Keratinocyte (primary cell): ENCODE results near the gene RASEF. TPM values are rescaled to one million over a fixed set of nuclear protein-coding genes. Genes with fewer than 3 reads are reported as not detected.

Experiments
- DNase-seq: peaks from one replicate; pipeline ENCODE4 v3.0.0-alpha.2; 2011; ENCODE audit warnings: low read depth, missing footprints, low spot score
- FAIRE-seq: peaks from 2 replicates; lab custom pipeline; 2011; peaks lifted over from hg19 to GRCh38; lab: Jason Lieb, UNC
- H2AFZ ChIP-seq: 2 replicates; pipeline ENCODE4 v1.6.0; 2012; ENCODE audit warnings: low read length, control low read depth, inconsistent platforms; ENCODE audit not compliant: control insufficient read depth
- H3K27ac ChIP-seq: 2 replicates; pipeline ENCODE4 v1.5.1; 2011; ENCODE audit warnings: low read length; ENCODE audit not compliant: control insufficient read depth, insufficient read depth
- H3K27me3 ChIP-seq: 3 replicates; pipeline ENCODE4 v1.6.0; 2011; ENCODE audit warnings: low read length; ENCODE audit not compliant: control insufficient read depth, insufficient read depth; ENCODE audit errors: extremely low read depth
- H3K36me3 ChIP-seq, 2 experiments: 2 replicates in 1 of 2; 3 replicates in 1 of 2; pipeline ENCODE4 v1.5.1; 2011; ENCODE audit warnings: low read length in 2 of 2, mild to moderate bottlenecking in 1 of 2; ENCODE audit not compliant: control insufficient read depth in 2 of 2, insufficient read depth in 2 of 2; ENCODE audit errors: extremely low read depth in 1 of 2
- H3K4me1 ChIP-seq: 3 replicates; pipeline ENCODE4 v1.5.1; 2011; ENCODE audit warnings: low read length; ENCODE audit not compliant: control insufficient read depth, insufficient read depth; ENCODE audit errors: extremely low read depth
- H3K4me2 ChIP-seq: 3 replicates; pipeline ENCODE4 v1.6.0; 2011; ENCODE audit warnings: low read depth, low read length; ENCODE audit not compliant: control insufficient read depth, insufficient read depth; ENCODE audit errors: extremely low read depth
- H3K4me3 ChIP-seq, 3 experiments: fragments of 200-600 bp in 1 of 3; sonication (generic) in 1 of 3; 2 replicates in 2 of 3; 3 replicates in 1 of 3; pipeline ENCODE4 v1.5.1; 2011 to 2016; ENCODE audit warnings: low read length in 3 of 3, mild to moderate bottlenecking in 3 of 3, control low read depth in 2 of 3, inconsistent platforms in 1 of 3, low read depth in 1 of 3, mixed read lengths in 1 of 3, mixed run types in 1 of 3, moderate library complexity in 1 of 3; ENCODE audit not compliant: control insufficient read depth in 2 of 3, insufficient read depth in 2 of 3; ENCODE audit errors: extremely low read depth in 1 of 3
- H3K79me2 ChIP-seq: 2 replicates; pipeline ENCODE4 v1.6.0; 2012; ENCODE audit warnings: low read length; ENCODE audit not compliant: control insufficient read depth, insufficient read depth
- H3K9ac ChIP-seq: 3 replicates; pipeline ENCODE4 v1.6.0; 2011; ENCODE audit warnings: low read length; ENCODE audit not compliant: control insufficient read depth, insufficient read depth; ENCODE audit errors: extremely low read depth
- H3K9me1 ChIP-seq: 3 replicates; pipeline ENCODE4 v1.6.0; 2011; ENCODE audit warnings: low read length; ENCODE audit not compliant: control insufficient read depth, insufficient read depth; ENCODE audit errors: extremely low read depth
- H3K9me3 ChIP-seq: 2 replicates; pipeline ENCODE4 v1.5.1; 2012; ENCODE audit warnings: low read depth, low read length; ENCODE audit not compliant: control insufficient read depth
- H4K20me1 ChIP-seq: 3 replicates; pipeline ENCODE4 v1.6.0; 2011; ENCODE audit warnings: low read length; ENCODE audit not compliant: control insufficient read depth, insufficient read depth; ENCODE audit errors: extremely low read depth
- EZH2 ChIP-seq: IDR thresholded peaks from one replicate; pipeline ENCODE4 v1.6.1; 2012; ENCODE audit warnings: inconsistent platforms, mild to moderate bottlenecking, low read length, moderate library complexity
- dilution Hi-C: fragments of 300-500 bp; cut with MboI; formaldehyde crosslinking; loops from one replicate; pipeline ENCODE4 v1.7.0; 2020; ENCODE audit warnings: low sequenced_read_pairs; ENCODE audit not compliant: extremely low pct_ligation_motif_present
- polyA plus RNA-seq, 5 experiments: library from polyadenylated mRNA; depleted of rRNA in 3 of 5; stranded (reverse) in 3 of 5; stranded (forward) in 1 of 5; unstranded in 1 of 5; fragments of >200 nt; gene quantifications; 1 replicate in 1 of 5; 2 replicates in 3 of 5; 3 replicates in 1 of 5; pipeline versions ENCODE4 v1.2.1 to v1.2.3, GENCODE V29; 2011 to 2012; ENCODE audit warnings: missing spikeins in 2 of 5, low read depth in 1 of 5, low replicate concordance in 1 of 5
- TF ChIP-seq, protein P1 (sequence below), 3 experiments: IDR thresholded peaks in 1 of 3; conservative IDR thresholded peaks in 1 of 3; optimal IDR thresholded peaks in 1 of 3; 2 replicates in 2 of 3; 3 replicates in 1 of 3; pipeline versions ENCODE3 to v1.5.1; 2011; ENCODE audit warnings: low read length in 3 of 3, mild to moderate bottlenecking in 3 of 3, moderate library complexity in 2 of 3, control low read depth in 1 of 3, inconsistent platforms in 1 of 3; ENCODE audit not compliant: insufficient read depth in 2 of 3; ENCODE audit errors: extremely low read depth in 1 of 3

RASEF gene
- polyA plus RNA-seq, 1 donor (not counting 4 experiments of a cell fraction or from before 2014, with no cell fraction given), result 0.28 TPM

DNA sequence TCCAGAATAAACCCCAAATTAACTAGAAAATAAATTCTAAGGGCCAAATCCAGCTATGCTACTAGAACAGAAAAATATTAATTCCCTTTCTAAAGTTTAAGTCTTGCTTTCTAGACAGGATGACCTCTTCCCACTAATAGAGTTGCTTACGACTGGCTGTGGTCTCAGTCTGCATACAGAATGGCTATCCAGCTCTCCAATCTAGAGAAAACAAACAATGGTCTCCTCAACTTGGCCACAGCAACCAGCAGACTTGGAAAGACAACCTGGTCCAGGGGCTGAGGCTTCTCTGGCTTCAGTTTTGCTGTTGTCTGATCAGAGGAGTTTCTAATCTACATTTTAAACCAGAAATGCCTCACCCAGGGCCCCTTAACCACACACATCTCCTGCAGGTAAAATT is 28.9 kb downstream of the RASEF start:
- DNase-seq, result no peak
- H3K27ac ChIP-seq, result no peak overlapping the region
- dilution Hi-C loops, result no loop called here
- H3K4me2 ChIP-seq, result peak overlapping the region; percentile 17
- H2AFZ ChIP-seq, result peak overlapping the region; percentile 38
- H3K9ac ChIP-seq, result no peak overlapping the region
- no peaks in the 10 kb centered on the region for H3K9me3 ChIP-seq
- TF ChIP-seq EZH2, result no peak
- TF ChIP-seq, protein P1, sequence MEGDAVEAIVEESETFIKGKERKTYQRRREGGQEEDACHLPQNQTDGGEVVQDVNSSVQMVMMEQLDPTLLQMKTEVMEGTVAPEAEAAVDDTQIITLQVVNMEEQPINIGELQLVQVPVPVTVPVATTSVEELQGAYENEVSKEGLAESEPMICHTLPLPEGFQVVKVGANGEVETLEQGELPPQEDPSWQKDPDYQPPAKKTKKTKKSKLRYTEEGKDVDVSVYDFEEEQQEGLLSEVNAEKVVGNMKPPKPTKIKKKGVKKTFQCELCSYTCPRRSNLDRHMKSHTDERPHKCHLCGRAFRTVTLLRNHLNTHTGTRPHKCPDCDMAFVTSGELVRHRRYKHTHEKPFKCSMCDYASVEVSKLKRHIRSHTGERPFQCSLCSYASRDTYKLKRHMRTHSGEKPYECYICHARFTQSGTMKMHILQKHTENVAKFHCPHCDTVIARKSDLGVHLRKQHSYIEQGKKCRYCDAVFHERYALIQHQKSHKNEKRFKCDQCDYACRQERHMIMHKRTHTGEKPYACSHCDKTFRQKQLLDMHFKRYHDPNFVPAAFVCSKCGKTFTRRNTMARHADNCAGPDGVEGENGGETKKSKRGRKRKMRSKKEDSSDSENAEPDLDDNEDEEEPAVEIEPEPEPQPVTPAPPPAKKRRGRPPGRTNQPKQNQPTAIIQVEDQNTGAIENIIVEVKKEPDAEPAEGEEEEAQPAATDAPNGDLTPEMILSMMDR (optimal IDR thresholded peaks at IDR 0.05 in 1 of 3, IDR thresholded peaks at IDR 0.05 in 1 of 3, conservative IDR thresholded peaks at IDR 0.05 in 1 of 3; ENCODE audit: extremely low read depth in 1 of 3, insufficient read depth in 2 of 3, low read length in 3 of 3), result no peak
- no peaks in the 10 kb centered on the region for H3K79me2 ChIP-seq
- no peak overlapping the region for H3K4me3 ChIP-seq
- no peaks in the 10 kb centered on the region for H3K9me1 ChIP-seq
- H4K20me1 ChIP-seq, result no peaks in the 10 kb centered on the region
- H3K36me3 ChIP-seq, result no peaks in the 10 kb centered on the region
- FAIRE-seq, result no peak
- peaks cover 18% of the 10 kb centered on the region for H3K4me1 ChIP-seq
- H3K27me3 ChIP-seq, result no peaks in the 10 kb centered on the region

DNA sequence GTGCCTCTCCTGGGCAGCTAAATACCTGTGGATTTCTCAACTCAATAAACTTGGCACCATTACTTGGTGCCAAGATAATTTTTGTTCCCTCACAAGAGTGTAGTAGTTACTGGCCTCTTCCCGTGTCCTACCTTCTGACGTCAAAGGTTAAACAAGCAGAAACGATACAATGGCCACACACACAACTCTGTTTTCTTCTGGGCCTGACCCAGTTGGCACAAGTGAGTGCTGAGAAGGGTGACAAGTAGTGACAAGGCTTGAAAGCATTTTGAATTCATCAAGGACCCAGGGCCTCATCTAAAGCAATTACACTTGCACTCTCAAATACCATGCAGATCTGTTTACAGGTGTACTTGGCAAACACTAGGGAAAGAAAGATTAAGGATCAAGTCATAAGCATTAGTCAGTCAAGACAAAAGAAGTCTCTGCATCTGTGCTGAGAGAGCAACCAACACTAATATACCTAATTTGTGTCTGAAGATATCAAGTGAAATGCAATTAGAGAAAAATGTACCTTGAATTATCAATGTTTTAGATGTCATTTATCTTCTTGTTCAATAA is 30.8 kb downstream of the RASEF start:
- H2AFZ ChIP-seq, result no peak overlapping the region
- no peak overlapping the region for H3K9ac ChIP-seq
- dilution Hi-C loops, result no loop called here
- peaks cover 33% of the 10 kb centered on the region for H3K4me1 ChIP-seq
- no peaks in the 10 kb centered on the region for H3K27me3 ChIP-seq
- FAIRE-seq (no peak), DNase-seq (no peak)
- H3K27ac ChIP-seq, result no peak overlapping the region
- H3K9me3 ChIP-seq, result no peaks in the 10 kb centered on the region
- H4K20me1 ChIP-seq, result no peaks in the 10 kb centered on the region
- no peaks in the 10 kb centered on the region for H3K79me2 ChIP-seq
- H3K9me1 ChIP-seq, result no peaks in the 10 kb centered on the region
- H3K4me2 ChIP-seq, result no peak overlapping the region
- H3K4me3 ChIP-seq, result no peak overlapping the region
- no peak for TF ChIP-seq EZH2
- TF ChIP-seq, protein P1 (optimal IDR thresholded peaks at IDR 0.05 in 1 of 3, IDR thresholded peaks at IDR 0.05 in 1 of 3, conservative IDR thresholded peaks at IDR 0.05 in 1 of 3; ENCODE audit: extremely low read depth in 1 of 3, insufficient read depth in 2 of 3, low read length in 3 of 3), result no peak
- H3K36me3 ChIP-seq, result no peaks in the 10 kb centered on the region
